22Rv1 (cell line): ENCODE measurements around the gene TMEM176A.

Source experiments
- CTCF ChIP-seq: fragments of 450-650 bp; IDR thresholded peaks from 2 replicates; pipeline ENCODE4 v1.5.1; 2017; ENCODE audit warnings: mild to moderate bottlenecking
- ZFX ChIP-seq: fragments of 450-650 bp; IDR thresholded peaks from 2 replicates; pipeline ENCODE4 v1.6.1; 2017; ENCODE audit warnings: antibody characterized with exemption, borderline replicate concordance

- no peak for TF ChIP-seq ZFX
- no peak for TF ChIP-seq CTCF
Observed at GRCh38 chr7:150799156-150799555, 1.4 kb upstream of the TMEM176A start.
